Subcutaneous adipose tissue (tissue), 4 donors: ENCODE data around the gene ANXA4. TPM values are rescaled to one million over a fixed set of nuclear protein-coding genes. Genes with fewer than 3 reads are reported as not detected.

ENCODE experiments used
- small RNA-seq: library from RNA; depleted of rRNA; stranded (forward); fragments of <200 nt; gene quantifications from one replicate; pipeline ENCODE3, GENCODE V24; 2016
- total RNA-seq, 4 donors: library from RNA; depleted of rRNA; stranded (reverse); fragments of >200 nt; gene quantifications; one replicate each; pipeline ENCODE4 v1.1.0, GENCODE V29; 2016
- TF ChIP-seq, protein P1 (sequence below): fragments of 450-650 bp; IDR thresholded peaks from one replicate; pipeline ENCODE4 v1.5.1; 2016; ENCODE audit warnings: low read depth, mild to moderate bottlenecking, control low read depth, antibody characterized with exemption, moderate library complexity

Gene ANXA4
- total RNA-seq, 4 donors from 2014 or later, result 47.5 to 102 (median 71.0) TPM

DNA sequence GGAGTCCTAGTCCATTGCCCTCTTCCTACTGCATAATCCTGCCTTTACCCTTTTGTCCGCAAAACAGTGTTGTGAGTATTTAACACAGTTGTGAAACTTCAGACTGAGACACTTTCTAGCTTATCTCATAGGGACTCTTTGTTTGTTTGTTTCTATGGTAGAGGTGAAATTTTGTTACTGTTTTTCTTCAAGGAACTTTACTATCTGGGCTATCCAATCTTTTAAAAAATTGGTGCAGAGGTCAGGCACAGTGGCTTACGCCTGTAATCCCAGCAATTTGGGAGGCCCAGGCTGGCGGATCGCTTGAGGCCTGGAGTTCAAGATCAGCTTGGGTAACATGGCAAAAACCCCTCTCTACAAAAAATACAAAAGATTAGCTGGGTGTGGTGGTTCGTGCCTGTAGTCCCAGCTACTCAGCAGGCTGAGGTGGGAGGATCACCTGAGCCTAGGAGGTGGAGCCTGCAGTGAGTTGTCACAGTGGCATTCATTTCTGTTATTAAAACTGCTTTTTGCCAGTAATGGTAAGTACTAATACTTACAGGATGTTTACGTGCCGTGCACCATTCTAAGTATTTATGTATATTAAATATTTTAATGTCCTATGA lies 106.4 kb downstream of the ANXA4 start:
- TF ChIP-seq, protein P1, sequence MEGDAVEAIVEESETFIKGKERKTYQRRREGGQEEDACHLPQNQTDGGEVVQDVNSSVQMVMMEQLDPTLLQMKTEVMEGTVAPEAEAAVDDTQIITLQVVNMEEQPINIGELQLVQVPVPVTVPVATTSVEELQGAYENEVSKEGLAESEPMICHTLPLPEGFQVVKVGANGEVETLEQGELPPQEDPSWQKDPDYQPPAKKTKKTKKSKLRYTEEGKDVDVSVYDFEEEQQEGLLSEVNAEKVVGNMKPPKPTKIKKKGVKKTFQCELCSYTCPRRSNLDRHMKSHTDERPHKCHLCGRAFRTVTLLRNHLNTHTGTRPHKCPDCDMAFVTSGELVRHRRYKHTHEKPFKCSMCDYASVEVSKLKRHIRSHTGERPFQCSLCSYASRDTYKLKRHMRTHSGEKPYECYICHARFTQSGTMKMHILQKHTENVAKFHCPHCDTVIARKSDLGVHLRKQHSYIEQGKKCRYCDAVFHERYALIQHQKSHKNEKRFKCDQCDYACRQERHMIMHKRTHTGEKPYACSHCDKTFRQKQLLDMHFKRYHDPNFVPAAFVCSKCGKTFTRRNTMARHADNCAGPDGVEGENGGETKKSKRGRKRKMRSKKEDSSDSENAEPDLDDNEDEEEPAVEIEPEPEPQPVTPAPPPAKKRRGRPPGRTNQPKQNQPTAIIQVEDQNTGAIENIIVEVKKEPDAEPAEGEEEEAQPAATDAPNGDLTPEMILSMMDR, result no peak

DNA sequence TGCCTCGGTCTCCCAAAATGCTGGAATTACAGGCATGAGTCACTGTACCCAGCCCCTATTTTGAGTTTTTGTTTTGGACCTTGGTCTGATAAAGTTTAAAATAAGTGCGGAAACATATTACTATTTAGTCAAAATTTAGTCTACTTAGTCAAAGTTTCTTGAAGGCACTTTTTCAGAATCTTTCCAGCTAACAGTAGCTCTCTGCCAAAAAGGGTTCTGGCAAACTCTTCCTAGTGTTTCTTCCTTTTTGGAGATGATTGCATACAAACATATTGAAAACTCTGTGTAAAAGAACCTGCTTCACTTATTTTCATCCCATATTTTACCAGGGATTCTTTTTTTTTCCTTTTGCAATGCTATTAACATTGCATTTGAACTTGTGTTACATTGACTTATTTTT lies 116.3 kb downstream of the ANXA4 start:
- TF ChIP-seq, protein P1, result no peak

DNA sequence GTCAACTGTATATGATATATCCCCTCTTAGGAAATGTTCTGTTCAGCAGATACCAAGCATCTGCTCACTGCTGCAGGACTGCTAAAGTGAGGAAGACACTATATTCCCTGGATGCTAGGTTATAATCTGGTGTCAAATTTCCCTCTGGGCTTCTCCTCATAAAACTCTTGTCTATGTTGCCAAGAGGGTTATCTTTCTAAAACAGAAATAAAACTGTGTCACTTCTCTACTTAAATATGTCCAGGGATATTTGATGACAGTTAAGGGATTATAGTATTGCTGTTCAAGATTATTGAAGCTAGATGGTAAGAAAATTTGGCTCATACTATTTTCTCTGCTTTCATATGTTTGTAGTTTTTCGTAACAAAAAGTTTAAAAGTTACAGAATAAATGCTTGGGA lies 121.4 kb downstream of the ANXA4 start:
- TF ChIP-seq, protein P1, result no peak

Small RNAs within 50 kb of the gene (small RNA-seq; reads per million reads assigned to genes)
- not detected for gene RPL23AP92

Other genes with a start within 250 kb of the ANXA4 start
- 10 to 100 TPM; 42.5 to 55.9 (median 51.2) TPM for gene AAK1, start 98.4 kb upstream of the ANXA4 start, total RNA-seq
- 10 to 100 TPM; 17.4 to 30.2 (median 20.6) TPM for gene GMCL1, start 87.5 kb downstream of the ANXA4 start, total RNA-seq
- gene SNRNP27, start 151.8 kb downstream of the ANXA4 start, total RNA-seq, result 100 to 1,000 TPM in 2 of 4 donors, 10 to 100 TPM in 2; 66.7 to 125 (median 86.0) TPM
- gene MXD1, start 173.0 kb downstream of the ANXA4 start, total RNA-seq, result 10 to 100 TPM in 1 of 4 donors, 1 to 10 TPM in 3; 7.2 to 16.6 (median 8.8) TPM
- gene ASPRV1, start 219.5 kb downstream of the ANXA4 start, total RNA-seq, result 1 to 10 TPM in 3 of 4 donors, under 1 TPM in 1; 0.98 to 3.5 (median 2.1) TPM